ENCODE data around the gene HDDC3.

The HDDC3 gene

GRCh38 chr15:90939756-90940155, 7.4 kb upstream of the HDDC3 start:
- no peak for DNase-seq (ENCODE audit: extremely low read depth, insufficient read length)
- Histone ChIP-seq H3K27me3 (replicated peaks; ENCODE audit: control insufficient read depth, insufficient read depth, low read length) (no peaks in the 10 kb centered on the region), H3K36me3 (ENCODE audit: control insufficient read depth, insufficient read depth, low read length) (peaks cover 34% of the 10 kb centered on the region), H3K4me3 (replicated peaks; ENCODE audit: low read depth, low read length) (no peak overlapping the region)
- TF ChIP-seq, protein P1, sequence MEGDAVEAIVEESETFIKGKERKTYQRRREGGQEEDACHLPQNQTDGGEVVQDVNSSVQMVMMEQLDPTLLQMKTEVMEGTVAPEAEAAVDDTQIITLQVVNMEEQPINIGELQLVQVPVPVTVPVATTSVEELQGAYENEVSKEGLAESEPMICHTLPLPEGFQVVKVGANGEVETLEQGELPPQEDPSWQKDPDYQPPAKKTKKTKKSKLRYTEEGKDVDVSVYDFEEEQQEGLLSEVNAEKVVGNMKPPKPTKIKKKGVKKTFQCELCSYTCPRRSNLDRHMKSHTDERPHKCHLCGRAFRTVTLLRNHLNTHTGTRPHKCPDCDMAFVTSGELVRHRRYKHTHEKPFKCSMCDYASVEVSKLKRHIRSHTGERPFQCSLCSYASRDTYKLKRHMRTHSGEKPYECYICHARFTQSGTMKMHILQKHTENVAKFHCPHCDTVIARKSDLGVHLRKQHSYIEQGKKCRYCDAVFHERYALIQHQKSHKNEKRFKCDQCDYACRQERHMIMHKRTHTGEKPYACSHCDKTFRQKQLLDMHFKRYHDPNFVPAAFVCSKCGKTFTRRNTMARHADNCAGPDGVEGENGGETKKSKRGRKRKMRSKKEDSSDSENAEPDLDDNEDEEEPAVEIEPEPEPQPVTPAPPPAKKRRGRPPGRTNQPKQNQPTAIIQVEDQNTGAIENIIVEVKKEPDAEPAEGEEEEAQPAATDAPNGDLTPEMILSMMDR (IDR thresholded peaks at IDR 0.05; ENCODE audit: insufficient read depth, low read length, poor library complexity, severe bottlenecking) = no peak

DNA sequence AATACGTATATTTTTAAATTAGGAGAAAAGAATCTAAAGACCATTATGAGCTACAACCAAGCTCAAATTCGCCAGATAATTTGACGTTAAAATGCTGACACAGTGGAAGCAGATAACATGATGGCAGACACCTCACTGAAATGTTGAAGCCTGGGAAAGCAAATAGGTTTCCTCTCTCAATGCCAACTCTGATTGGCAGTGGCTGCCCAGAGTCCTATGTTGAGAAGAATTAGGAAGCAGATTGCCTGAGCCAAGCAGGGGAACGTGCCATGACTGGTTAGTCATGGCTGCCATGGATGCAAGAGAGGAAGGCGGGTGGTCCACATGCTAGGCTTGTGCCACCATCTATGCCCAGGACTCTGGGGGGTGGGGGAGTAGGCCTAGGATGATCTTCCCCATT, 5.9 kb upstream of the HDDC3 start:
- TF ChIP-seq, protein P1 (IDR thresholded peaks at IDR 0.05; ENCODE audit: insufficient read depth, low read length, poor library complexity, severe bottlenecking) = no peak
- Histone ChIP-seq H3K4me3 (replicated peaks; ENCODE audit: low read depth, low read length) (no peak overlapping the region), H3K27me3 (replicated peaks; ENCODE audit: control insufficient read depth, insufficient read depth, low read length) (no peaks in the 10 kb centered on the region), H3K36me3 (ENCODE audit: control insufficient read depth, insufficient read depth, low read length) (peaks cover 31% of the 10 kb centered on the region)
- no peak for DNase-seq (ENCODE audit: extremely low read depth, insufficient read length)

DNA sequence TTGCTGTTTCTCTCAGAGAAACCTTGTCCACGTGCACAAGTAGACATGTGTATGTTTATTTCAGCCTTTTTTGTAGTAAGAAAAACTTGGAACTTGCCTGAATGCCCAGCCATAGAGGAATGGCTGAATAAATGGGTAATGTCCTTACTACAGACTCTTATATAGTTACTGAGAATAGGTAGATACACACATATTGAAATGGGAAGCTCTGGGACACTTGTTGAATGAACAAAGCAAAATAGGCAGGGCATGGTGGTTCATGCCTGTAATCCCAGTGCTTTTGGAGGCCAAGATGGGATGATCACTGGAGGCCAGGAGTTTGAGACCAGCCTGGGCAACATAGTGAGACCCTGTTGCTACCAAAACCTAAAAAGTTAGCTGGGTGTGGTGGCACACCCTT, 4.5 kb upstream of the HDDC3 start:
- peaks cover 19% of the 10 kb centered on the region for H3K36me3 ChIP-seq (ENCODE audit: control insufficient read depth, insufficient read depth, low read length)
- no peak overlapping the region for H3K4me3 ChIP-seq (replicated peaks; ENCODE audit: low read depth, low read length)
- no peaks in the 10 kb centered on the region for H3K27me3 ChIP-seq (replicated peaks; ENCODE audit: control insufficient read depth, insufficient read depth, low read length)
- DNase-seq (ENCODE audit: extremely low read depth, insufficient read length) = no peak
- TF ChIP-seq, protein P1 (IDR thresholded peaks at IDR 0.05; ENCODE audit: insufficient read depth, low read length, poor library complexity, severe bottlenecking) = no peak

DNA sequence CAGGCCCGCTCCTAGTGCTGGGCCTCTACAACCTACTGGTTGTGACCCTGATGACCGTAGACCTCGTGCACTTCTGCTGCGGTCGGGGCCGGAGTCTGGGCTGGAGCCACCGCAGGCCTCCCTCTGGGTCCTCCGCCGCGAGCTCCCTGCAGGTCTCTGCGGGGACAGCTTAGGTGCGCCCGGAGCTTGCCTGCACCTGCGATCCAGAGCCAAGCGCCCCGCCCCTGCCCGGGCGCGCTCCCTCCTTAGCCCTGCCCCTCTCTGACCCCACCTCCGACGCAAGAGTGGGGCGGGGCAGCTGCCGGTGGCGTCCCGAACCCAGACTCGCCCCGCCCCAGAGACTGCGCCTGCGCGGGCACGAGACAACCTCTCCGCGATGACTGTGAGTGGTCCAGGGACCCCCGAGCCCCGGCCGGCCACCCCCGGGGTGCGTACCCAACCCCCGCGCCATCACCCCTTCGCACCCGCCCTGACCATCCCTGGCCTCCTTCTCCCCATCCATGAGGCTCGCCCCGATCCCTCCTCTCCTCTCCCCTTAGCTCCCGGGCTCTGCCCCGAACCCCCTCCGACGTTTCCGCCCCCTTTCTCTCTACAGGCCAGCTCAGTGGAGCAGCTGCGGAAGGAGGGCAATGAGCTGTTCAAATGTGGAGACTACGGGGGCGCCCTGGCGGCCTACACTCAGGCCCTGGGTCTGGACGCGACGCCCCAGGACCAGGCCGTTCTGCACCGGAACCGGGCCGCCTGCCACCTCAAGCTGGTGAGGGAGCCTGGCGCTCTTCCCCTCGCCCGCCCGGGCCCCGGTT, 2.8 kb upstream of the HDDC3 start, which contains the start of gene UNC45A:
Gene UNC45A (plus strand): TSS at position 337 of the 803 bp plus-strand sequence. CDS start 40 bp downstream, at position 377.
- TF ChIP-seq, protein P1 (IDR thresholded peaks at IDR 0.05; ENCODE audit: insufficient read depth, low read length, poor library complexity, severe bottlenecking) = no peak
- Histone ChIP-seq H3K27me3 (replicated peaks; ENCODE audit: control insufficient read depth, insufficient read depth, low read length) (no peaks in the 10 kb centered on the region), H3K36me3 (ENCODE audit: control insufficient read depth, insufficient read depth, low read length) (peaks cover 10% of the 10 kb centered on the region), H3K4me3 (replicated peaks; ENCODE audit: low read depth, low read length) (peak within 1 kb of the TSS; percentile 86)
- peak; percentile 93 for DNase-seq (ENCODE audit: extremely low read depth, insufficient read length)

DNA sequence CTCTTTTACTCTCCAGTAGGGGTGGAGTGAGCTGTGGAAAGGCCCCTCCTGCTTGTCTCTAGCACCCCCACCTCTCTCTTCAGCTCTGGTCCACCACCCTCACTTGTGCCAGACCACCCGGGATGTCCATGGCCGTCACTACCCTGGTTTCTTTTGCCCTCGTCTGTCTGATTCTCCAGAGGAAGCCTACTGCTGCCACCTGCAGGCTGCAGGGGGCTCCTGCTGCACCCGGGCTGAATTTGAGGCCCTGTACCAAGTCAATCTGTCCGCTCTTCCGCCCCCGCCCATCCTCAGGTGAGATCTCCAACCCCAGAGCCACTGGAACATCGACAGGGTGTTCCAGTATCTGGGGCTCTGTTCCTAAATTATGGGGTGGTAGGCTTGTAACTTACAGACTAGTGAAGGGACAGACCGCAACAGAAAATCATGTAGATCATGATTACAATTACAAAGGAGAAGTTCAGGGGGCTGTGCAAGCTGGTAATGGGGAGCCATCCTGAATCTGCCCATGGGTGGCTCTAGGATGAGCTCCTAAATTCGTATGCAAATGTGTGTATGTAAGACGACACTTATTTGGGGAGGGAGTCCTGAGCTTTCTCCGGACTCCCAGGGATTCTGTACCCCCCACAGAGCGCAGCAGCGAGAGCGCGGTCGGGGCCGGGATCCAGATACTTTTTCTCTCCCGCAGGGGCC, 2.1 kb upstream of the HDDC3 start:
- Histone ChIP-seq H3K27me3 (replicated peaks; ENCODE audit: control insufficient read depth, insufficient read depth, low read length) (no peaks in the 10 kb centered on the region), H3K4me3 (replicated peaks; ENCODE audit: low read depth, low read length) (peak overlapping the region; percentile 86), H3K36me3 (ENCODE audit: control insufficient read depth, insufficient read depth, low read length) (peaks cover 3% of the 10 kb centered on the region)

More for the DNA sequence above, 2.1 kb upstream of the HDDC3 start:
- DNase-seq (ENCODE audit: extremely low read depth, insufficient read length) = peak; percentile 78
- TF ChIP-seq, protein P1 (IDR thresholded peaks at IDR 0.05; ENCODE audit: insufficient read depth, low read length, poor library complexity, severe bottlenecking) = peak; percentile 99
